MM.1S (cell line): Measurements from ENCODE around the gene NEURL1.

Experiments used
- DNase-seq: peaks from one replicate; pipeline ENCODE4 v3.0.0-alpha.2; 2015
- H2AFZ ChIP-seq: fragments of 300-600 bp; sonication (generic); 2 replicates; pipeline ENCODE4 v1.6.0; 2016; ENCODE audit warnings: antibody characterized with exemption, low read length
- H3F3A ChIP-seq: fragments of 300-600 bp; sonication (generic); 2 replicates; pipeline ENCODE4 v1.6.1; 2016; ENCODE audit warnings: mild to moderate bottlenecking, antibody characterized with exemption, low read length, moderate library complexity, mixed read lengths; ENCODE audit not compliant: insufficient read depth
- H3K27ac ChIP-seq: fragments of 300-600 bp; sonication (generic); 2 replicates; pipeline ENCODE4 v1.5.1; 2016; ENCODE audit warnings: mild to moderate bottlenecking, low read length
- H3K27me3 ChIP-seq: fragments of 300-600 bp; sonication (generic); replicated peaks from 2 replicates; pipeline ENCODE4 v1.6.0; 2016; ENCODE audit warnings: low read length; ENCODE audit not compliant: insufficient read depth
- H3K36me3 ChIP-seq: fragments of 300-600 bp; sonication (generic); replicated peaks from 2 replicates; pipeline ENCODE4 v1.6.1; 2016; ENCODE audit warnings: mild to moderate bottlenecking, low read length, mixed read lengths; ENCODE audit not compliant: insufficient read depth
- H3K4me1 ChIP-seq: fragments of 300-600 bp; sonication (generic); 2 replicates; pipeline ENCODE4 v1.6.1; 2016; ENCODE audit warnings: low read length, mixed read lengths
- H3K4me2 ChIP-seq: fragments of 300-600 bp; sonication (generic); 2 replicates; pipeline ENCODE4 v1.6.0; 2016; ENCODE audit warnings: low read depth, low read length
- H3K4me3 ChIP-seq: fragments of 300-600 bp; sonication (generic); 2 replicates; pipeline ENCODE4 v1.5.1; 2016; ENCODE audit warnings: low read length, mixed read lengths
- H3K79me2 ChIP-seq: fragments of 300-600 bp; sonication (generic); 2 replicates; pipeline ENCODE4 v1.6.1; 2016; ENCODE audit warnings: mixed run types, low read length, mixed read lengths
- H3K9ac ChIP-seq: fragments of 300-600 bp; sonication (generic); 2 replicates; pipeline ENCODE4 v1.6.1; 2016; ENCODE audit warnings: low read length, mixed read lengths
- H3K9me2 ChIP-seq: fragments of 300-600 bp; sonication (generic); replicated peaks from 2 replicates; pipeline ENCODE4 v1.6.1; 2016; ENCODE audit warnings: mild to moderate bottlenecking, low read length, mixed read lengths; ENCODE audit not compliant: insufficient read depth
- H3K9me3 ChIP-seq: fragments of 300-600 bp; sonication (generic); replicated peaks from 2 replicates; pipeline ENCODE4 v1.6.1; 2016; ENCODE audit warnings: mild to moderate bottlenecking, low read length, mixed read lengths; ENCODE audit not compliant: insufficient read depth
- H4K20me1 ChIP-seq: fragments of 300-600 bp; sonication (generic); 2 replicates; pipeline ENCODE4 v1.6.1; 2016; ENCODE audit warnings: mild to moderate bottlenecking, low read length, moderate library complexity, mixed read lengths; ENCODE audit not compliant: insufficient read depth
- EZH2 ChIP-seq: fragments of 300-600 bp; sonication (generic); optimal IDR thresholded peaks from 2 replicates; pipeline ENCODE3; 2017; ENCODE audit warnings: low read depth, mild to moderate bottlenecking, antibody characterized with exemption, low read length, mixed read lengths
- EZH2phosphoT487 ChIP-seq: fragments of 300-600 bp; sonication (generic); IDR thresholded peaks from 2 replicates; pipeline ENCODE4 v1.6.1; 2018; ENCODE audit warnings: antibody characterized with exemption, low read length
- TF ChIP-seq, protein P1 (sequence below): fragments of 300-600 bp; sonication (generic); IDR thresholded peaks from 2 replicates; pipeline ENCODE4 v1.5.1; 2016; ENCODE audit warnings: antibody characterized with exemption, low read length, mixed read lengths

The NEURL1 gene

DNA sequence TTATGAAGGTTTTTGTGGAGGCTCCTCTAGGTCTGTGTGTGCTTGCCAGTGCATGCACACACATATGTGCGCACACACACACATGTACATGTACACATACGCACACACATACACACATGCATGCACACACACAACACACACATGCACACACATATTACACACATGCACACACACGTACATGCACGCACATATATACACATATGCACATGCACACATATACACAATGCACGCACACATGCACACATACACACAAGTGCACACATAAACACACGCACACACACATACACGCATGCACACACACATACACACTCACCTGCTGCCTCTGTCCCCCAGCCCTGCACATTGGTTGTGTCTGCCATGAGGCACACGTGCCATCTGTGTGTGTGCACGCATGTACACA, 66.3 kb downstream of the NEURL1 start:
- 0 out of 2 replicates have a peak, but pooled peaks cover under 1% of the 10 kb centered on the region for H3K4me1 ChIP-seq
- TF ChIP-seq EZH2: no peak
- TF ChIP-seq, protein P1, sequence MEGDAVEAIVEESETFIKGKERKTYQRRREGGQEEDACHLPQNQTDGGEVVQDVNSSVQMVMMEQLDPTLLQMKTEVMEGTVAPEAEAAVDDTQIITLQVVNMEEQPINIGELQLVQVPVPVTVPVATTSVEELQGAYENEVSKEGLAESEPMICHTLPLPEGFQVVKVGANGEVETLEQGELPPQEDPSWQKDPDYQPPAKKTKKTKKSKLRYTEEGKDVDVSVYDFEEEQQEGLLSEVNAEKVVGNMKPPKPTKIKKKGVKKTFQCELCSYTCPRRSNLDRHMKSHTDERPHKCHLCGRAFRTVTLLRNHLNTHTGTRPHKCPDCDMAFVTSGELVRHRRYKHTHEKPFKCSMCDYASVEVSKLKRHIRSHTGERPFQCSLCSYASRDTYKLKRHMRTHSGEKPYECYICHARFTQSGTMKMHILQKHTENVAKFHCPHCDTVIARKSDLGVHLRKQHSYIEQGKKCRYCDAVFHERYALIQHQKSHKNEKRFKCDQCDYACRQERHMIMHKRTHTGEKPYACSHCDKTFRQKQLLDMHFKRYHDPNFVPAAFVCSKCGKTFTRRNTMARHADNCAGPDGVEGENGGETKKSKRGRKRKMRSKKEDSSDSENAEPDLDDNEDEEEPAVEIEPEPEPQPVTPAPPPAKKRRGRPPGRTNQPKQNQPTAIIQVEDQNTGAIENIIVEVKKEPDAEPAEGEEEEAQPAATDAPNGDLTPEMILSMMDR: no peak
- TF ChIP-seq EZH2phosphoT487: no peak
- H3K9me3 ChIP-seq: no peaks in the 10 kb centered on the region
- no peaks in the 10 kb centered on the region for H3K27me3 ChIP-seq
- H3K9ac ChIP-seq: no peak overlapping the region
- H3K79me2 ChIP-seq: no peaks in the 10 kb centered on the region
- H4K20me1 ChIP-seq: no peaks in the 10 kb centered on the region
- H3F3A ChIP-seq: no peaks in the 10 kb centered on the region
- H3K4me2 ChIP-seq: no peak overlapping the region
- no peaks in the 10 kb centered on the region for H3K9me2 ChIP-seq
- H3K27ac ChIP-seq: no peak overlapping the region
- H2AFZ ChIP-seq: no peak overlapping the region
- DNase-seq: no peak
- no peaks in the 10 kb centered on the region for H3K36me3 ChIP-seq
- no peak overlapping the region for H3K4me3 ChIP-seq

DNA sequence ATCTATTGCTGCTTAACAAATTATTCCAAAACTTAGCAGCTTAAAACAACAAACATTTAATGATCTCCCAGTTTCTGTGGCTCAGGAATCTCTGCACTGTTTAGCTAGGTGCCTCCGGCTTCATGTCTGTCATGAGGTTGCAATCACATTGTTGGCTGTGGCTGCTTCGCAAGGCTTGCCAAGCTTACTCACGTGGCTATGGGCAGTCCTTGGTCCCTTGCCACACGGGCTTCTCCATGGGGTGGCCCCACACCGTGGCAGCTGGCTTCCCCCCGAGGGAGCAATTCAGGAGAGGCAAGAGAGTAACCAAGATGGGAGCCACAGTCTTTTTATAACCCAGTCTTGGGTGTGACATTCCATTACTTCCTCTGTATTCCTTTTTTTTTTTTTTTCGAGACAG, 67.4 kb downstream of the NEURL1 start:
- H3K4me3 ChIP-seq: no peak overlapping the region
- H3K4me1 ChIP-seq: no peaks in the 10 kb centered on the region
- no peaks in the 10 kb centered on the region for H3K79me2 ChIP-seq
- no peak for DNase-seq
- no peaks in the 10 kb centered on the region for H4K20me1 ChIP-seq
- H3K9me2 ChIP-seq: no peaks in the 10 kb centered on the region
- no peak overlapping the region for H3K9ac ChIP-seq
- H3K9me3 ChIP-seq: no peaks in the 10 kb centered on the region
- no peak overlapping the region for H2AFZ ChIP-seq
- no peaks in the 10 kb centered on the region for H3K36me3 ChIP-seq
- TF ChIP-seq, protein P1: no peak
- no peak for TF ChIP-seq EZH2
- no peak for TF ChIP-seq EZH2phosphoT487
- no peak overlapping the region for H3K27ac ChIP-seq
- no peaks in the 10 kb centered on the region for H3F3A ChIP-seq
- no peak overlapping the region for H3K4me2 ChIP-seq
- no peaks in the 10 kb centered on the region for H3K27me3 ChIP-seq

DNA sequence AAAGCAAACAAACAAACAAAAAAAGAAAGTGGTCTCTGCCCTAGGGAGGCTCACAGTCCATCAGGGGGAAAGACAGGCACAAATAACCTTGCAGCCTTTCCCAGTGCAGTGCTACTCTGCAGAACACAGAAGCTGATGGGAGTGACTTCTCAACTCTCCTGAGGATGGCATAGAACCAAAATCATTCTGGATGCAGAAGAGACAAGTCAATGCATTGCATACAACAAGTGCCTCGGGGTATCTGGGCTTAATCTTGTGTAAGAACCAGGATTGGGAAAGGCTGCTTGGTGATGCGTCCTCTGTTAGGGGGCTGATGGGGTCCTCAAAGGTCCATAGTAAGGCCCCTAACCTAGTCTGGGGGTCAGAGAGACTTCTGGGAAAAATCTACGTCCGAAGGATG, 68.9 kb downstream of the NEURL1 start:
- TF ChIP-seq EZH2 (no peak), EZH2phosphoT487 (no peak)
- TF ChIP-seq, protein P1: no peak
- H3K27ac ChIP-seq: no peak overlapping the region
- H3K4me2 ChIP-seq: no peak overlapping the region
- H3K27me3 ChIP-seq: no peaks in the 10 kb centered on the region
- H3K4me1 ChIP-seq: no peaks in the 10 kb centered on the region
- H3K9ac ChIP-seq: no peak overlapping the region
- no peak overlapping the region for H2AFZ ChIP-seq
- no peaks in the 10 kb centered on the region for H3K36me3 ChIP-seq
- no peak for DNase-seq
- no peaks in the 10 kb centered on the region for H3K9me2 ChIP-seq
- H3F3A ChIP-seq: no peaks in the 10 kb centered on the region
- H3K79me2 ChIP-seq: no peaks in the 10 kb centered on the region
- H3K4me3 ChIP-seq: no peak overlapping the region
- no peaks in the 10 kb centered on the region for H4K20me1 ChIP-seq
- H3K9me3 ChIP-seq: no peaks in the 10 kb centered on the region
